Progenitor cell of endocrine pancreas (in vitro differentiated cells): ENCODE measurements around the gene CARMIL3. TPM values are rescaled to one million over a fixed set of nuclear protein-coding genes. Genes with fewer than 3 reads are reported as not detected.
"Not testable (repeated sequence)": the region's sequence is repeated elsewhere in the genome, so short reads cannot be mapped to it uniquely, and the experiment has no call there.

ENCODE experiments used
- DNase-seq: peaks from one replicate; pipeline ENCODE4 v3.0.0; 2021; ENCODE audit warnings: low spot score; ENCODE audit not compliant: unreplicated experiment
- H3K27ac Mint-ChIP-seq: 2 replicates; pipeline ENCODE4 v1.8.0; 2021; ENCODE audit warnings: mild to moderate bottlenecking, moderate library complexity, mixed read lengths
- H3K27me3 Mint-ChIP-seq: 2 replicates; pipeline ENCODE4 v1.8.0; 2021; ENCODE audit warnings: mixed read lengths
- H3K36me3 Mint-ChIP-seq: 2 replicates; pipeline ENCODE4 v1.8.0; 2022; ENCODE audit warnings: mixed read lengths; ENCODE audit not compliant: insufficient read depth
- H3K4me1 Mint-ChIP-seq: 2 replicates; pipeline ENCODE4 v1.8.0; 2021; ENCODE audit warnings: low read depth, mixed read lengths
- H3K4me3 Mint-ChIP-seq: 2 replicates; pipeline ENCODE4 v1.8.0; 2021; ENCODE audit warnings: low read depth, mild to moderate bottlenecking, moderate library complexity, mixed read lengths
- H3K9me3 Mint-ChIP-seq: 2 replicates; pipeline ENCODE4 v1.8.0; 2021; ENCODE audit warnings: low read depth, mixed read lengths
- CTCF ChIP-seq: fragments of 200-600 bp; sonication (generic); IDR thresholded peaks from one replicate; pipeline ENCODE4 v1.5.0; 2021; ENCODE audit warnings: antibody characterized with exemption, mild to moderate bottlenecking; ENCODE audit not compliant: unreplicated experiment
- long read RNA-seq: library from polyadenylated mRNA; unstranded; transcript quantifications from one replicate; pipeline ENCODE4 v2.0.0, GENCODE V29; 2020
- total RNA-seq: library from RNA; stranded (reverse); gene quantifications from 2 replicates; pipeline ENCODE4 v1.2.1, GENCODE V29; 2021

The CARMIL3 gene
- 4.3 and 4.9 TPM in 2 replicates for total RNA-seq
- long read RNA-seq, result 0 reads

DNA sequence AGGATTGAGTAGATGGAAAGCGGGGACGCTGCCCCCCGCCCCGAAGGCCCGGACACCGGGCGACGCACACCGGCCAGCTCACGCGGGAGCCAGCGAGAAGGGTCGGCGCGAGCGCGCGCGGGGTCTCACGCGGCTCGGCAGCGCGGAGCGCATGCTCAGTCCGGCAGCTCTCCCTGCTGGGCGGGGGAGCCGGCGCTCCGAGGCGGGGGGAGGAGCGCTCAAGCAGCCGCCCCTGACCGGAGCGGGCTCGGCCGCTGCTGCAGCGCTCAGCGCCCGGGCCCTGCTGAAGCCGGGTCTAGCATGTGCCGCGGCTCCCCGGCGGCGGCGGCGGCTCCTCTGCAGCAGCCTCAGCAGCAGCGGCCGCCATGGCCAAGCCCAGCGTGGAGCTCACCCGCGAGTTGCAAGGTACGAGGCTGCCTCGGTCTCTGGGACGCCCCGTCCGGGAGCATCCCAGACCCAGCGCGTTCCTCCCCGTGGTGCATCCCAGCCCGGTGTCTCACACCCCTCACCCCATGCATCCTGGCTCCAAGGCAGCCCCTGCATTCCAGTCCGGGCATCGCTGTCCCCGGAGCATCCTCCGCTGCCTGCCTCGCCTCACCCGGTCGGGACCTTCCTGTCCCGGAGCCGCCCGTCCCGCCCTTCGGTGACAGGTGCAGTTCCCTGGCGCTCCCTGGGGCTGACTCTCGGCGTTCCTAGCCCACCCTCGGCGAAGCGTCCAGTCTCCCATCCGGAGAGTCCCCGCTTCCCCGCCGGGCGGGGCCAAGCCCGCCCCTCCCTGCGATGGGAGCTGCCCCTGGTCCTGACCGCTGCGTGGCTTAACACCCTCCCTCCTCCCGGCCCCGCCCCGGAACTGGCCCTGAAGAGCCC lies at the start of gene CARMIL3:
TSS of gene CARMIL3 (plus strand) at position 221 of the 867 bp plus-strand sequence. CDS start at position 366, 145 bp downstream.
- Mint-ChIP-seq H3K9me3 (no peaks in the 10 kb centered on the region), H3K4me1 (peaks cover 12% of the 10 kb centered on the region), H3K27me3 (peaks cover 19% of the 10 kb centered on the region), H3K36me3 (no peaks in the 10 kb centered on the region), H3K4me3 (peak within 1 kb of the TSS; percentile 71), H3K27ac (peak within 1 kb of the TSS; percentile 88)
- peak; percentile 61 for DNase-seq
- no peak for TF ChIP-seq CTCF

DNA sequence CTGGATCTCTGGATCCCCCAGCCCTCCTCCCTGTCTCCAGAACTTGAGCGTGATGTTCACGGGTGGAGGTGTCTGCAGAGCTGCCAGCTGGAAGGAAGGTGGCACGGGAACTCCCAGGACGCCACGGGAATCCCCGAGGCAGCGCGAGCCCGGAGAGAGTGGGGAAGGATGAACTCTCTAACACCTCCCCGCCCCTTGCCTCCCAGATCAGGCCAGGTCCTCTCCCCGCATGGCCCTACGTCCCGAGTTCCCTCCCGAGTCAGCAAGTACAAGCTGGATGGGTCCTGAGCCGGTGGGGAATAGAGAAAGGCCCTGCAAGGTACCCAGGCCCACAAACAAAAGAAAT lies 45.4 kb upstream of the CARMIL3 start:
- not testable (repeated sequence) for H3K27ac Mint-ChIP-seq, DNase-seq, H3K36me3 Mint-ChIP-seq, H3K9me3 Mint-ChIP-seq, H3K27me3 Mint-ChIP-seq, H3K4me1 Mint-ChIP-seq
- peak overlapping the region; percentile 53 for H3K4me3 Mint-ChIP-seq

DNA sequence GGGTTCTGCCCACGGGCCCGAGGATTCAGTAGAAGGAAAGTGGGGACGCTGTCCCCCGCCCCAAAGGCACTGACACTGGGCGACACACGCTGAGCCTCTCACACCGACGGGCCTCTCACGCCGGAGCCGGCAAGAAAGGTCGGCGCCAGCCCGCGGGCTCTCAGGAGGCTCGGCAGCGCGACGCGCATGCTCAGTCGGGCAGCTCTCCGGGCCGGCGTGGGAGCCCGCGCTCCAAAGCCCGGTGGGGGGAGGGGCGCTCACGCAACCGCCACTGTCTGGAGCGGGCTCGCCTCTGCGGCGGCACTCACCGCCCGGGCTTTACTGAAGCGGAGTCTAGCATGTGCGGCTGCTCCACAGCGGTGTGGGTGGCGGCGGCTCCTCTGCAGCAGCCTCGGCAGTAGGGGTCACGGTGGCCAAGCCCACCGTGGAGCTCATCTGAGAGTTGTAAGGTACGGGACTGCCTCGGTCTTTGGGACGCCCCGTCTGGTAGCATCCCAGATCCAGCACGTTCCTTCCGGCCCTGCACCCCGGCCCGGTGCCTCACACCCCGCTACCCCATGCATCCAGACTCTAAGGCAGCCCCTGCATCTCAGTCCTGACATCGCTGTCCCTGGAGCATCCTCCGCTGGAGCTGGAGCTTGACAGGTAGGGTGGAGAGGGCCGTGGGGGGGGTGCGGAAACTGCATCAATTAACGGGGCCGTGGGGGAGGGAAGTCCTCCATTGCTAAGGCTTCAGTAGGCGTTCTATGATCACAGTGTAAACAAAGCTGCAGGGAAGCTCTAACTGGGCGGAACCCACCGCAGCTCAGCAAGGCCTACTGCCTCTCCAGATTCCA lies 44.8 kb upstream of the CARMIL3 start:
- peak overlapping the region; percentile 58 for H3K4me3 Mint-ChIP-seq
- H3K27ac Mint-ChIP-seq, H3K27me3 Mint-ChIP-seq, H3K36me3 Mint-ChIP-seq, H3K9me3 Mint-ChIP-seq, H3K4me1 Mint-ChIP-seq: not testable (repeated sequence)
- peak; percentile 60 for DNase-seq

DNA sequence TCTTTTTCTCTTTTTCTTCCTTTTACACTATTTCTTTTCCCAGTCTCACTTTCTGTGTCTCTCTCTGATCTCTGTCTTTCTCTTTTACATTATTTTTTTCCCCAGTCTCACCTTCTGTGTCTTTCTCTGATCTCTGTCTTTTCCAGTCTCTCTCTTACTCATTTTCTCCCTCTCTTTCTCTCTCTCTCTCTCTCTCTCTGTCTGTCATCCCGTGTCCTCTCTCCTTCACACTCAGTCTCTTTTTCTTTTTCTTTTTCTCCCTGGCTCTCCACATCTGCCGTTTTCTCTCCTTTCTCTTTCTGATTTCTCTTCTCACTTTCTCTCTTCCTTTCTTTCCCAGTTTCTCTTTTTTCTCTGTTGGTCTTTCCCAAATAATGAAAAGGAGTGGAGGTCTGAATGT lies 40.8 kb upstream of the CARMIL3 start:
- no peak for DNase-seq
- no peaks in the 10 kb centered on the region for H3K9me3 Mint-ChIP-seq
- TF ChIP-seq CTCF, result no peak
- no peak overlapping the region for H3K27ac Mint-ChIP-seq
- H3K4me3 Mint-ChIP-seq, result no peak overlapping the region
- H3K36me3 Mint-ChIP-seq, result peaks cover 2% of the 10 kb centered on the region
- no peaks in the 10 kb centered on the region for H3K27me3 Mint-ChIP-seq
- H3K4me1 Mint-ChIP-seq, result peaks cover 8% of the 10 kb centered on the region

DNA sequence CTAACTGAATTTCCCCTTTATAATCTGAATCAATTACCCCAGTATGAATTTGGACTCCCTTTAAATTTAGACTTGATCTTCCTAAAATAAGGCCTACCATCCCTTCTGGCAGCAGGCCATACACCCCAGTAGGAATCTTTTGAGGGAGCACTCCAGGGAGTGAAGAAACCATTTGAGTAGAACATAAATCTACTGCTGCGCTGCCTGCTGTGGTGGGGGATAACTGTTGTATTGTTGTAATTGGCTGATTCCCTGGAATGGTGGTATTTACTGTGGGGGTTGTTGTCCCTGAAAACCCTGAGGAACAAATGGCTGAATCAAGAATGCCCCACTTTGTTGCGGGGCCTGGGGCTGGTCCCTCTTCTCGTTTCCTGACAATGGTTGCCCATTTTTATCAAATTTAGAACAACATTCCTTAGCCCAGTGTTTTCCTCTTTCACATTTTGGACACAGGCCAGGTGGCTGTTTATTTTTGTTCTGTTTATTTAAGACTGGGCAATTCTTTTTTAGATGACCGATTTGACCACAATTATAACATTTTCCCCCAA lies 39.0 kb upstream of the CARMIL3 start:
- not testable (repeated sequence) for H3K36me3 Mint-ChIP-seq, H3K27ac Mint-ChIP-seq, H3K27me3 Mint-ChIP-seq, H3K4me1 Mint-ChIP-seq, H3K4me3 Mint-ChIP-seq, DNase-seq
- H3K9me3 Mint-ChIP-seq, result peaks cover 15% of the 10 kb centered on the region

GRCh38 chr14:24013654-24014514 lies 37.9 kb upstream of the CARMIL3 start:
- DNase-seq, result peak; percentile 45
- Mint-ChIP-seq H3K27ac (no peak overlapping the region), H3K4me1 (peaks cover 8% of the 10 kb centered on the region), H3K27me3 (peaks cover 7% of the 10 kb centered on the region), H3K36me3 (peaks cover 7% of the 10 kb centered on the region), H3K4me3 (no peak overlapping the region), H3K9me3 (peaks cover 17% of the 10 kb centered on the region)
- peak; percentile 93 for TF ChIP-seq CTCF

DNA sequence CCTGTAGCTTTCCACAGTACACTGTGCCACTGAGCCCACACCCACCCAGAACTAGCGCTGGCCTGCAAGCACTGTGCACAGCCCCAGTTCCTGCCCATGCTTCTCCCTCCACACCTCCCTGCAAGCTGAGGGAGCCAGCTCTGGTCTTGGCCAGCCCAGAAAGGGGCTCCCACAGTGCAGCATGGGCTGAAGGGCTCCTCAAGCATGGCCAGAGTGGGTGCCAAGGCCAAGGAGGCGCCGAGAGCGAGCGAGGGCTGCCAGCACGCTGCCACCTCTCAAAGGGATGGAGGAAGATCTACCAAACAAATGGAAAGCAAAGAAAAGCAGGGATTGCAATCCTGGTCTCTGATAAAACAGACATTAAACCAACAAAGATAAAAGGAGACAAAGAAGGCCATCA lies 36.1 kb upstream of the CARMIL3 start:
- H3K36me3 Mint-ChIP-seq, H3K4me1 Mint-ChIP-seq, H3K4me3 Mint-ChIP-seq: not testable (repeated sequence)

GRCh38 chr14:24018978-24019377 lies 32.8 kb upstream of the CARMIL3 start:
- DNase-seq, H3K36me3 Mint-ChIP-seq, H3K27ac Mint-ChIP-seq, H3K27me3 Mint-ChIP-seq, H3K4me3 Mint-ChIP-seq, H3K4me1 Mint-ChIP-seq: not testable (repeated sequence)
- H3K9me3 Mint-ChIP-seq, result peaks cover 34% of the 10 kb centered on the region

More for the DNA sequence above, 36.1 kb upstream of the CARMIL3 start:
- H3K9me3 Mint-ChIP-seq, result peaks cover 28% of the 10 kb centered on the region
- H3K27ac Mint-ChIP-seq, DNase-seq, H3K27me3 Mint-ChIP-seq: not testable (repeated sequence)

DNA sequence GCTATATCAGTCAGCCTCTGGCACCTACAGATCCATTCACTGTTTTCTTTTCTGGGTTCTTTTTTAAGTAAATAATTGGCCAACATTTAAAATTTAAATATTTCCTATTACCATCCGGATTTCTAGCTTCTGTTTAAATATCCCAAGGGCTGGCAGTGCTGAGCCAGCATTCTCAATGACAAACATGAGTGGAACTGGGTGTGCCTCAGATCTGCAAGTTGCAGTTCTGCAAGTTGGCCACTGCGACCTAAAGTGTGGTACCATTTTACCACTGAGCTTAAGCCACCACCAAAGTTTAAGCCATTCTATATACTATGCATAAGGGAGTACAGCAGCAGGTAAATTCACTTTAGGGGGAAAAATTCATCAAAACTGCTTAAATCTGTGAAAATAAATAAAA lies 31.9 kb upstream of the CARMIL3 start:
- H3K4me3 Mint-ChIP-seq, DNase-seq, H3K36me3 Mint-ChIP-seq, H3K27me3 Mint-ChIP-seq, H3K27ac Mint-ChIP-seq, H3K4me1 Mint-ChIP-seq: not testable (repeated sequence)
- peaks cover 42% of the 10 kb centered on the region for H3K9me3 Mint-ChIP-seq
